ENCODE results near the gene IMPA2. TPM values are rescaled to one million over a fixed set of nuclear protein-coding genes. Genes with fewer than 3 reads are reported as not detected.

Gene IMPA2
- total and polyA plus RNA-seq, 2 of the 4 experiments (the other 2 are of a cell fraction) = 5.4 to 5.5 TPM

GRCh38 chr18:12072996-12073395, 91.7 kb downstream of the IMPA2 start:
- no peaks in the 10 kb centered on the region for H3K9me3 ChIP-seq (ENCODE audit: control insufficient read depth, insufficient read depth, low read length)
- H2BK20ac ChIP-seq (ENCODE audit: low read depth, low read length) = no peak overlapping the region
- no peak overlapping the region for H4K5ac ChIP-seq (ENCODE audit: low read depth, low read length)

More at GRCh38 chr18:12072996-12073395, 91.7 kb downstream of the IMPA2 start:
- no peak for DNase-seq
- in situ Hi-C loops (cut with MboI; ENCODE audit: low sequenced_read_pairs) (no loop called here), intact Hi-C loops (cut with micrococcal nuclease) (no loop called here), dilution Hi-C loops (cut with HindIII; ENCODE audit: low sequenced_read_pairs, unreplicated experiment) (no loop called here)
- H3K27me3 ChIP-seq (ENCODE audit: control insufficient read depth, insufficient read depth, low read length) = peaks cover 7% of the 10 kb centered on the region
- H2BK120ac ChIP-seq (ENCODE audit: low read depth, low read length) = no peak overlapping the region
- no CpG with 5 or more reads among the region's 1 CpG for WGBS, 2 experiments (ENCODE audit: extremely low coverage in 2 of 2, insufficient read length in 1 of 2)
- no peaks in the 10 kb centered on the region for H3K79me1 ChIP-seq (ENCODE audit: low read depth in 1 of 2, low read length in 2 of 2)
- H3K56ac ChIP-seq (ENCODE audit: extremely low read depth, insufficient read depth, low read length) = no peak overlapping the region
- H2AK9ac ChIP-seq (replicated peaks; ENCODE audit: low read depth, low read length, poor library complexity) = no peak overlapping the region
- H3K18ac ChIP-seq (ENCODE audit: low read depth, low read length) = no peak overlapping the region
- no TSS peak for BruUV-seq (replicated peaks)
- TF ChIP-seq CHD1 (IDR thresholded peaks at IDR 0.05; ENCODE audit: low read depth, low read length) (no peak), RCOR1 (IDR thresholded peaks at IDR 0.05; ENCODE audit: insufficient replicate concordance, low read length) (no peak), POLR2A (IDR thresholded peaks at IDR 0.05; ENCODE audit: low read depth, low read length) (no peak), MAFK (IDR thresholded peaks at IDR 0.05; ENCODE audit: low read depth, low read length) (no peak), BHLHE40 (IDR thresholded peaks at IDR 0.05; ENCODE audit: low read depth, low read length) (no peak), USF2 (IDR thresholded peaks at IDR 0.05; ENCODE audit: low read depth, low read length) (no peak), ELK1 (IDR thresholded peaks at IDR 0.05; ENCODE audit: borderline replicate concordance, low read depth, low read length) (no peak), CTCF (conservative IDR thresholded peaks at IDR 0.05; ENCODE audit: low read depth, low read length) (no peak), CEBPB (IDR thresholded peaks at IDR 0.05; ENCODE audit: low read depth, low read length) (no peak), SMC3 (IDR thresholded peaks at IDR 0.05; ENCODE audit: low read depth, low read length) (no peak), MAZ (IDR thresholded peaks at IDR 0.05; ENCODE audit: borderline replicate concordance, low read depth, low read length) (no peak), FOS (IDR thresholded peaks at IDR 0.05; ENCODE audit: low read depth, low read length) (no peak), RFX5 (IDR thresholded peaks at IDR 0.05; ENCODE audit: low read depth, low read length) (no peak), RAD21 (IDR thresholded peaks at IDR 0.05; ENCODE audit: low read length) (no peak), NFE2L2 (IDR thresholded peaks at IDR 0.05; ENCODE audit: low read depth, low read length) (no peak), MXI1 (IDR thresholded peaks at IDR 0.05; ENCODE audit: borderline replicate concordance, low read depth, low read length) (no peak)
- ChIA-PET CTCF (no interaction called here), POLR2A (ENCODE audit: unreplicated experiment) (no interaction called here)
- no peak overlapping the region for H3K4me3 ChIP-seq (ENCODE audit: insufficient read depth, low read depth, low read length)
- H3K27ac ChIP-seq (ENCODE audit: insufficient read depth, low read length) = no peak overlapping the region
- H4K8ac ChIP-seq (ENCODE audit: low read depth in 2 of 2, low read length in 2 of 2) = no peak overlapping the region
- H3K23ac ChIP-seq (ENCODE audit: low read depth, low read length) = no peak overlapping the region
- H3K4me2 ChIP-seq (ENCODE audit: low read depth, low read length) = no peak overlapping the region
- no peak overlapping the region for H4K91ac ChIP-seq (ENCODE audit: insufficient read depth, low read depth, low read length)
- no peak overlapping the region for H2AFZ ChIP-seq (replicated peaks; ENCODE audit: low read length, poor library complexity)
- no peak overlapping the region for H3K9ac ChIP-seq (ENCODE audit: low read depth, low read length)
- no peak for ATAC-seq (ENCODE audit: low read depth)
- H2BK15ac ChIP-seq (ENCODE audit: low read depth, low read length) = no peak overlapping the region
- no peaks in the 10 kb centered on the region for H3K4me1 ChIP-seq (ENCODE audit: control insufficient read depth, insufficient read depth, low read length)
- H4K20me1 ChIP-seq (ENCODE audit: insufficient read depth, low read length) = no peaks in the 10 kb centered on the region
- no peaks in the 10 kb centered on the region for H3K9me1 ChIP-seq (ENCODE audit: insufficient read depth, low read length)
- H3K14ac ChIP-seq (replicated peaks; ENCODE audit: low read depth, low read length) = no peak overlapping the region
- no peaks in the 10 kb centered on the region for H3K36me3 ChIP-seq (ENCODE audit: control insufficient read depth, insufficient read depth, low read length)
- no peak overlapping the region for H2BK5ac ChIP-seq (ENCODE audit: low read depth, low read length, poor library complexity, severe bottlenecking)
- no peak overlapping the region for H2AK5ac ChIP-seq (ENCODE audit: low read depth, low read length)
- no peak overlapping the region for H3K4ac ChIP-seq (ENCODE audit: low read depth, low read length)
